PC-9 (cell line): Measurements from ENCODE around the gene ADSS1.

Source experiments
- CTCF ChIP-seq: fragments of 200-600 bp; sonication (generic); conservative IDR thresholded peaks from 2 replicates; pipeline ENCODE4 v1.6.1; 2017; ENCODE audit warnings: mixed run types, antibody characterized with exemption, mild to moderate bottlenecking, moderate library complexity
- EZH2 ChIP-seq: fragments of 200-600 bp; sonication (generic); IDR thresholded peaks from 2 replicates; pipeline ENCODE4 v1.8.0; 2017; ENCODE audit warnings: antibody characterized with exemption, low read depth

DNA sequence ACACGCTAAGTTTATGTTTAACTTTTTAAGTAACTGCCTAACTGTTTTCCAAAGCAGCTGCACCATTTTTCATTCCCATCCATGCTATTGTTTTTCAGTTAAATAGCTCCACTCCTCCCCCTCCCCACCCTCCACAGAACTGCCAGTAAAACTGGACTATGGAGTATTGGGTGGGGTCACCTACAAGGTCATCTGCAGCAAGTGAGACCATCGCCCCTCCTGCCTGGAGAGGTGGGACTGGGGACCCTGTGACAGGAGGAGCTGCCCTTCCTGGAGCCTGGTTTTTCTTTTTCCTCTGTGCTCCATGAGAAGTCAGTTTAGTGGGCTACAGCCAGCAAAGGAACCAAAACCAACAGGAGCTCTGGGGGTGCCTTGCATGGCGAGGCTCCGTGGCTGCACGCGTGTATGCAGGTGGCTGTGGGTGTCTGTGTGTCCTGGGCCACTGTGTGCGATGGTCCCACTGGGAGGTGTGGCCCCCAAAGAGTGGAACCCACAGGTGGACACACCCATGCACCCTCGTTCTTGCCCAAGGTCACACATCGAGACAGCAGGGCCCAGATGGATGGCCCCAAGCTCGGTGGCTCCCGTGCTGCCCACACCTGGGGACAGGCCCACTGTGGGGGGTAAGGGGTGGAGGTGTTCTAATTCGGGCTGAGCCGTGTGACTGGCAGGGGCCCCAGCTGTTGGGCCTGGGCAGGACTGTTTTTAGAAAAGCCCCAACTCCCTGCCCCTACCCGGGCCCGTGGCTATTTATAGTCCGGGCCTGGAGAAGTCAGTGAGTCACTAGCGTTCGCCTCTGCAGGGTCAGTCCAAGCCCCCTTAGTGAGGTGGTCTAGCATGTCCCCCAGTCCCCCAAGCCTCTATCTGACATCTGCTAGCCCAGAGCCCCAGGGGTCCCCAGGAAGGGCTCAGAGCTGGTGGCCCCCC, 2.3 kb upstream of the ADSS1 start:
- TF ChIP-seq CTCF (no peak), EZH2 (no peak)
